Neural cell (in vitro differentiated cells): ENCODE data around the gene OXER1. TPM values are rescaled to one million over a fixed set of nuclear protein-coding genes. Genes with fewer than 3 reads are reported as not detected.

ENCODE experiments used
- H2AFZ ChIP-seq: fragments of 200-600, 300-800 bp; sonication (generic), shearing (Covaris generic); 2 replicates; pipeline ENCODE4 v1.6.0; 2014; ENCODE audit warnings: low read depth, mild to moderate bottlenecking, antibody characterized with exemption, low read length, moderate library complexity
- H3F3A ChIP-seq: fragments of 200-600 bp; shearing (Covaris generic); 2 replicates; pipeline ENCODE4 v1.6.1; 2016; ENCODE audit warnings: mild to moderate bottlenecking, moderate library complexity, mixed read lengths, antibody characterized with exemption, low read length; ENCODE audit not compliant: insufficient read depth, poor library complexity, severe bottlenecking
- H3K27ac ChIP-seq: fragments of 200-600, 300-800 bp; sonication (generic), shearing (Covaris generic); 2 replicates; pipeline ENCODE4 v1.5.1; 2014; ENCODE audit warnings: mild to moderate bottlenecking, low read length, moderate library complexity
- H3K27me3 ChIP-seq: fragments of 300-800, 200-600 bp; sonication (generic), shearing (Covaris generic); 2 replicates; pipeline ENCODE4 v1.6.0; 2014; ENCODE audit warnings: mild to moderate bottlenecking, low read depth, low read length, moderate library complexity; ENCODE audit not compliant: insufficient read depth
- H3K36me3 ChIP-seq: fragments of 300-800, 200-600 bp; sonication (generic), shearing (Covaris generic); 2 replicates; pipeline ENCODE4 v1.5.1; 2014; ENCODE audit warnings: mild to moderate bottlenecking, antibody characterized with exemption, low read length, moderate library complexity; ENCODE audit not compliant: insufficient read depth
- H3K4me2 ChIP-seq: fragments of 300-800, 200-600 bp; sonication (generic), shearing (Covaris generic); 2 replicates; pipeline ENCODE4 v1.6.0; 2014; ENCODE audit warnings: mild to moderate bottlenecking, low read length
- H3K4me3 ChIP-seq: fragments of 300-800, 200-600 bp; sonication (generic), shearing (Covaris generic); 2 replicates; pipeline ENCODE4 v1.5.1; 2014; ENCODE audit warnings: mild to moderate bottlenecking, low read length, moderate library complexity
- H3K79me2 ChIP-seq: fragments of 200-600 bp; shearing (Covaris generic); replicated peaks from 2 replicates; pipeline ENCODE4 v1.6.0; 2014; ENCODE audit warnings: mild to moderate bottlenecking, low read length, moderate library complexity; ENCODE audit not compliant: insufficient read depth
- H3K9ac ChIP-seq: fragments of 300-800, 200-600 bp; sonication (generic), shearing (Covaris generic); 2 replicates; pipeline ENCODE4 v1.6.1; 2016; ENCODE audit warnings: mild to moderate bottlenecking, low read length, mixed read lengths
- H3K9me2 ChIP-seq: fragments of 200-600 bp; shearing (Covaris generic); 2 replicates; pipeline ENCODE4 v1.6.1; 2016; ENCODE audit warnings: mild to moderate bottlenecking, low read length, mixed read lengths; ENCODE audit not compliant: insufficient read depth
- H3K9me3 ChIP-seq: fragments of 200-600, 300-800 bp; sonication (generic), shearing (Covaris generic); 2 replicates; pipeline ENCODE4 v1.6.1; 2016; ENCODE audit warnings: mild to moderate bottlenecking, mixed run types, low read length, moderate library complexity, mixed read lengths
- H4K20me1 ChIP-seq: fragments of 200-600 bp; shearing (Covaris generic); 2 replicates; pipeline ENCODE4 v1.6.1; 2016; ENCODE audit warnings: mild to moderate bottlenecking, mixed run types; ENCODE audit not compliant: insufficient read depth
- CTCF ChIP-seq: fragments of 450-650 bp; IDR thresholded peaks from 2 replicates; pipeline ENCODE4 v1.5.1; 2014; ENCODE audit warnings: antibody characterized with exemption, mild to moderate bottlenecking, moderate library complexity; ENCODE audit not compliant: poor library complexity, severe bottlenecking
- EP300 ChIP-seq: fragments of 450-650 bp; conservative IDR thresholded peaks from 2 replicates; pipeline ENCODE4 v1.6.1; 2014; ENCODE audit warnings: antibody characterized with exemption, mild to moderate bottlenecking, moderate library complexity; ENCODE audit not compliant: poor library complexity, severe bottlenecking
- EZH2 ChIP-seq: fragments of 200-600, 300-800 bp; shearing (Covaris generic), sonication (generic); IDR thresholded peaks from 2 replicates; pipeline ENCODE4 v1.6.1; 2014; ENCODE audit warnings: antibody characterized with exemption, low read length, borderline replicate concordance, mild to moderate bottlenecking; ENCODE audit not compliant: insufficient read depth, poor library complexity, severe bottlenecking
- MXI1 ChIP-seq: fragments of 450-650 bp; conservative IDR thresholded peaks from 2 replicates; pipeline ENCODE4 v1.6.1; 2014; ENCODE audit warnings: antibody characterized with exemption, mild to moderate bottlenecking; ENCODE audit not compliant: poor library complexity, severe bottlenecking
- POLR2AphosphoS5 ChIP-seq: IDR thresholded peaks from 2 replicates; pipeline ENCODE4 v1.6.1; 2012
- RAD21 ChIP-seq: fragments of 450-650 bp; conservative IDR thresholded peaks from 2 replicates; pipeline ENCODE4 v1.6.1; 2014; ENCODE audit warnings: antibody characterized with exemption, mild to moderate bottlenecking, moderate library complexity
- REST ChIP-seq: IDR thresholded peaks from 2 replicates; pipeline ENCODE4 v1.6.1; 2012; ENCODE audit warnings: borderline replicate concordance
- SMC3 ChIP-seq: fragments of 450-650 bp; conservative IDR thresholded peaks from 2 replicates; pipeline ENCODE4 v1.6.1; 2014; ENCODE audit warnings: antibody characterized with exemption, mild to moderate bottlenecking, moderate library complexity; ENCODE audit not compliant: poor library complexity
- TAF1 ChIP-seq: IDR thresholded peaks from 2 replicates; pipeline ENCODE4 v1.6.1; 2012; ENCODE audit warnings: low read depth
- polyA plus RNA-seq: library from polyadenylated mRNA; depleted of rRNA; stranded (reverse); fragments of >200 nt; gene quantifications from 2 replicates; pipeline ENCODE4 v1.2.3, GENCODE V29; 2014

OXER1 gene
- polyA plus RNA-seq, 1 donor from 2014 or later: not detected

DNA sequence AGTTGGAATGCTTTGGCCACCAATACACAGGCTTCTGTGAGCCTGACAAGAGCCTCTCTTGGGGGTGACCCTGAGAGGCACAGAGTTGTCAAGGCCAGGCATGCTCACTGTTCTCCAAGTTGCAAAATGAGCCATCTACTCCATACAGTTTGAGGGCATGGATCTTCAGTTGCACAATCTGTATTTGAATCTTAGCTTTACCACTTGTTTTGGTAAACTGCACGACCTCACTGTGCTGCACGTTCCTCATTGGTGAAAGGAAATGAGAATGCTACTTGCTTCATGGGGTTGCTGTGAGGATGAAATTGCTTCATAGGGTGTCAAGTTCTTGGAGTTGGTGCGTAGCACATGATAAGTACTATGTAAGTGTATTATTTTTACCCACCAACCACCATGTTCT is 40.4 kb upstream of the OXER1 start:
- Histone ChIP-seq H4K20me1 (no peaks in the 10 kb centered on the region), H3K27ac (no peak overlapping the region), H3K4me3 (no peak overlapping the region), H3K79me2 (no peaks in the 10 kb centered on the region), H3K4me2 (no peak overlapping the region), H3F3A (no peaks in the 10 kb centered on the region), H3K9me2 (no peaks in the 10 kb centered on the region), H3K9ac (no peak overlapping the region), H3K36me3 (no peaks in the 10 kb centered on the region), H2AFZ (no peak overlapping the region), H3K9me3 (no peaks in the 10 kb centered on the region), H3K27me3 (no peaks in the 10 kb centered on the region)
- TF ChIP-seq EP300: no peak
- no peak for TF ChIP-seq RAD21
- TF ChIP-seq SMC3: no peak
- no peak for TF ChIP-seq MXI1
- TF ChIP-seq REST: no peak
- no peak for TF ChIP-seq EZH2
- no peak for TF ChIP-seq POLR2AphosphoS5
- no peak for TF ChIP-seq CTCF
- TF ChIP-seq TAF1: no peak

- Histone ChIP-seq H4K20me1 (no peaks in the 10 kb centered on the region), H3F3A (no peaks in the 10 kb centered on the region), H3K9me3 (no peaks in the 10 kb centered on the region), H3K79me2 (no peaks in the 10 kb centered on the region), H2AFZ (no peak overlapping the region), H3K4me3 (no peak overlapping the region), H3K9ac (no peak overlapping the region), H3K36me3 (no peaks in the 10 kb centered on the region), H3K4me2 (no peak overlapping the region), H3K27me3 (no peaks in the 10 kb centered on the region), H3K9me2 (no peaks in the 10 kb centered on the region), H3K27ac (no peak overlapping the region)
- TF ChIP-seq MXI1 (no peak), REST (no peak), EZH2 (no peak), RAD21 (no peak), EP300 (no peak), POLR2AphosphoS5 (no peak), TAF1 (no peak), SMC3 (no peak), CTCF (no peak)
These were observed 38.2 kb upstream of the OXER1 start for GRCh38 chr2:42802150-42802549.
